Suprapubic skin (tissue), 4 donors: ENCODE measurements around the gene SLC25A47.

Experiments used
- CTCF ChIP-seq, 2 donors: fragments of 200-600 bp in 1 of 2; fragments of 450-650 bp in 1 of 2; sonication (generic) in 1 of 2; IDR thresholded peaks; one replicate each; pipeline ENCODE4 v1.5.1; 2016 to 2019; ENCODE audit warnings: antibody characterized with exemption in 2 of 2, mild to moderate bottlenecking in 1 of 2, moderate library complexity in 1 of 2
- EP300 ChIP-seq: sonication (generic); formaldehyde crosslinking; IDR thresholded peaks from one replicate; pipeline ENCODE4 v1.6.1; 2017; ENCODE audit warnings: antibody characterized with exemption
- POLR2A ChIP-seq, 2 donors: fragments of 450-650 bp; IDR thresholded peaks; one replicate each; pipeline ENCODE4 v1.6.1; 2017; ENCODE audit warnings: antibody characterized with exemption in 2 of 2, mild to moderate bottlenecking in 2 of 2, moderate library complexity in 2 of 2
- POLR2AphosphoS5 ChIP-seq, 3 donors: sonication (generic); formaldehyde crosslinking; IDR thresholded peaks; one replicate each; pipeline ENCODE4 v1.6.1; 2017; ENCODE audit warnings: antibody characterized with exemption in 3 of 3

- TF ChIP-seq CTCF (IDR thresholded peaks at IDR 0.05) (no peak), POLR2AphosphoS5 (IDR thresholded peaks at IDR 0.05) (no peak), EP300 (no peak), POLR2A (IDR thresholded peaks at IDR 0.05) (no peak)
Measured at GRCh38 chr14:100328495-100329163, 5.5 kb downstream of the SLC25A47 start.
